IMR-90 (cell line): ENCODE data around the gene KIAA0825. TPM values are rescaled to one million over a fixed set of nuclear protein-coding genes. Genes with fewer than 3 reads are reported as not detected.

ENCODE experiments used
- ATAC-seq: fragments of 200-7000 bp; cut with Tn5 transposase; 2 replicates; pipeline ENCODE4 v1.9.1; 2020; ENCODE audit warnings: low read depth, mild to moderate bottlenecking, moderate library complexity
- BruUV-seq: library from RNA; stranded (reverse); fragments of 400-500 nt; replicated peaks from 2 replicates; lab custom pipeline; 2021; lab: Mats Ljungman, UMichigan
- CTCF ChIA-PET: fragments of 300-600 bp; formaldehyde crosslinking; extraction: SDS; loops from one replicate; lab custom pipeline; 2021; ENCODE audit warnings: antibody characterized with exemption; lab: Yijun Ruan, JAX
- POLR2A ChIA-PET: fragments of 300-600 bp; sonication (Branson Sonifier 250); formaldehyde crosslinking; loops from one replicate; lab custom pipeline; 2022; ENCODE audit warnings: antibody characterized with exemption; ENCODE audit not compliant: unreplicated experiment; lab: Charles Lee
- DNase-seq: peaks from one replicate; pipeline ENCODE4 v3.0.0; 2013
- H2AFZ ChIP-seq: replicated peaks from 2 replicates; pipeline ENCODE3; 2013; ENCODE audit warnings: low read length, mild to moderate bottlenecking; ENCODE audit not compliant: poor library complexity
- H2AK5ac ChIP-seq: 2 replicates; pipeline ENCODE4 v1.6.1; 2013; ENCODE audit warnings: low read depth, low read length, inconsistent platforms
- H2AK9ac ChIP-seq: replicated peaks from 2 replicates; pipeline ENCODE3; 2013; ENCODE audit warnings: mild to moderate bottlenecking, low read depth, low read length, moderate library complexity; ENCODE audit not compliant: poor library complexity
- H2BK120ac ChIP-seq: 2 replicates; pipeline ENCODE4 v1.6.1; 2013; ENCODE audit warnings: low read depth, low read length, inconsistent platforms
- H2BK15ac ChIP-seq: 3 replicates; pipeline ENCODE4 v1.6.1; 2013; ENCODE audit warnings: low read depth, low read length, inconsistent platforms
- H2BK20ac ChIP-seq: 2 replicates; pipeline ENCODE4 v1.6.1; 2013; ENCODE audit warnings: low read depth, mild to moderate bottlenecking, inconsistent platforms, low read length, moderate library complexity
- H2BK5ac ChIP-seq: 2 replicates; pipeline ENCODE4 v1.6.1; 2013; ENCODE audit warnings: mild to moderate bottlenecking, low read depth, low read length, inconsistent platforms; ENCODE audit not compliant: poor library complexity, severe bottlenecking
- H3K14ac ChIP-seq: replicated peaks from 2 replicates; pipeline ENCODE4 v1.6.1; 2013; ENCODE audit warnings: low read depth, low read length, inconsistent platforms
- H3K18ac ChIP-seq: 2 replicates; pipeline ENCODE4 v1.6.1; 2013; ENCODE audit warnings: low read depth, low read length, control low read depth
- H3K23ac ChIP-seq: 2 replicates; pipeline ENCODE4 v1.6.1; 2013; ENCODE audit warnings: low read depth, low read length, inconsistent platforms
- H3K27ac ChIP-seq: 2 replicates; pipeline ENCODE4 v1.5.1; 2013; ENCODE audit warnings: mild to moderate bottlenecking, control low read depth, low read length; ENCODE audit not compliant: insufficient read depth
- H3K27me3 ChIP-seq: 2 replicates; pipeline ENCODE4 v1.6.1; 2013; ENCODE audit warnings: low read length; ENCODE audit not compliant: control insufficient read depth, insufficient read depth
- H3K36me3 ChIP-seq: 2 replicates; pipeline ENCODE4 v1.6.1; 2013; ENCODE audit warnings: low read length, mixed read lengths; ENCODE audit not compliant: control insufficient read depth, insufficient read depth
- H3K4ac ChIP-seq: 2 replicates; pipeline ENCODE4 v1.6.1; 2013; ENCODE audit warnings: low read depth, low read length, inconsistent platforms
- H3K4me1 ChIP-seq: 2 replicates; pipeline ENCODE4 v1.6.1; 2013; ENCODE audit warnings: low read length, mixed read lengths; ENCODE audit not compliant: control insufficient read depth, insufficient read depth
- H3K4me2 ChIP-seq: 2 replicates; pipeline ENCODE4 v1.6.1; 2013; ENCODE audit warnings: low read depth, mild to moderate bottlenecking, control low read depth, low read length, moderate library complexity
- H3K4me3 ChIP-seq: 2 replicates; pipeline ENCODE4 v1.5.1; 2013; ENCODE audit warnings: low read depth, mild to moderate bottlenecking, control low read depth, low read length, moderate library complexity; ENCODE audit not compliant: insufficient read depth
- H3K56ac ChIP-seq: 2 replicates; pipeline ENCODE4 v1.6.1; 2013; ENCODE audit warnings: low read length, inconsistent platforms; ENCODE audit not compliant: insufficient read depth; ENCODE audit errors: extremely low read depth
- H3K79me1 ChIP-seq, 2 experiments: 2 replicates each; pipeline ENCODE4 v1.6.1; 2013; ENCODE audit warnings: low read length in 2 of 2, inconsistent platforms in 1 of 2, low read depth in 1 of 2
- H3K9ac ChIP-seq: 2 replicates; pipeline ENCODE4 v1.6.1; 2013; ENCODE audit warnings: low read depth, low read length, control low read depth
- H3K9me1 ChIP-seq: 2 replicates; pipeline ENCODE4 v1.6.1; 2013; ENCODE audit warnings: low read length, inconsistent platforms; ENCODE audit not compliant: insufficient read depth
- H3K9me3 ChIP-seq: 2 replicates; pipeline ENCODE4 v1.6.1; 2013; ENCODE audit warnings: low read length; ENCODE audit not compliant: control insufficient read depth, insufficient read depth
- H4K20me1 ChIP-seq: 2 replicates; pipeline ENCODE4 v1.6.1; 2013; ENCODE audit warnings: low read length, inconsistent platforms; ENCODE audit not compliant: insufficient read depth
- H4K5ac ChIP-seq: 2 replicates; pipeline ENCODE4 v1.6.1; 2013; ENCODE audit warnings: mild to moderate bottlenecking, low read depth, low read length, control low read depth
- H4K8ac ChIP-seq, 2 experiments: 2 replicates each; pipeline ENCODE4 v1.6.1; 2013; ENCODE audit warnings: low read depth in 2 of 2, low read length in 2 of 2, control low read depth in 1 of 2, inconsistent platforms in 1 of 2
- H4K91ac ChIP-seq: 2 replicates; pipeline ENCODE4 v1.6.1; 2013; ENCODE audit warnings: low read depth, low read length, inconsistent platforms; ENCODE audit not compliant: insufficient read depth
- BHLHE40 ChIP-seq: fragments of 150-350 bp; IDR thresholded peaks from 2 replicates; pipeline ENCODE4 v1.6.1; 2016; ENCODE audit warnings: mild to moderate bottlenecking, low read depth, low read length
- CEBPB ChIP-seq: IDR thresholded peaks from 2 replicates; pipeline ENCODE4 v1.6.1; 2012; ENCODE audit warnings: low read depth, low read length, improper control_type of control experiment
- CHD1 ChIP-seq: IDR thresholded peaks from 2 replicates; pipeline ENCODE4 v1.6.1; 2012; ENCODE audit warnings: low read depth, low read length, improper control_type of control experiment
- FOS ChIP-seq: fragments of 150-350 bp; IDR thresholded peaks from 2 replicates; pipeline ENCODE4 v1.6.1; 2016; ENCODE audit warnings: low read depth, low read length
- MAFK ChIP-seq: IDR thresholded peaks from 2 replicates; pipeline ENCODE4 v1.6.1; 2012; ENCODE audit warnings: low read depth, low read length, improper control_type of control experiment
- MAZ ChIP-seq: IDR thresholded peaks from 2 replicates; pipeline ENCODE4 v1.6.1; 2012; ENCODE audit warnings: low read depth, mild to moderate bottlenecking, low read length, improper control_type of control experiment, moderate library complexity, borderline replicate concordance
- MXI1 ChIP-seq: IDR thresholded peaks from 2 replicates; pipeline ENCODE4 v1.6.1; 2012; ENCODE audit warnings: low read depth, mild to moderate bottlenecking, low read length, moderate library complexity, borderline replicate concordance
- NFE2L2 ChIP-seq: fragments of 150-350 bp; IDR thresholded peaks from 2 replicates; pipeline ENCODE4 v1.6.1; 2016; ENCODE audit warnings: low read depth, mild to moderate bottlenecking, low read length
- POLR2A ChIP-seq: IDR thresholded peaks from 2 replicates; pipeline ENCODE4 v1.6.1; 2012; ENCODE audit warnings: mild to moderate bottlenecking, low read depth, low read length
- RAD21 ChIP-seq: IDR thresholded peaks from 2 replicates; pipeline ENCODE4 v1.6.1; 2012; ENCODE audit warnings: low read length, improper control_type of control experiment
- RCOR1 ChIP-seq: IDR thresholded peaks from 2 replicates; pipeline ENCODE4 v1.6.1; 2012; ENCODE audit warnings: mild to moderate bottlenecking, low read length, improper control_type of control experiment; ENCODE audit not compliant: insufficient replicate concordance
- RFX5 ChIP-seq: IDR thresholded peaks from 2 replicates; pipeline ENCODE4 v1.8.0; 2012; ENCODE audit warnings: low read depth, mild to moderate bottlenecking, low read length, moderate library complexity
- SMC3 ChIP-seq: fragments of 150-350 bp; IDR thresholded peaks from 2 replicates; pipeline ENCODE4 v1.6.1; 2016; ENCODE audit warnings: low read depth, mild to moderate bottlenecking, antibody characterized with exemption, low read length, moderate library complexity
- WGBS, 2 experiments: methylation state at CpG; one replicate each; pipeline versions ENCODE4 v1.1.5 to v1.1.7; 2013; ENCODE audit warnings: missing lambda C conversion rate in 2 of 2; ENCODE audit not compliant: insufficient read length in 1 of 2; ENCODE audit errors: extremely low coverage in 2 of 2; 5-methylcytosine and 5-hydroxymethylcytosine counted together
- dilution Hi-C: fragments of 300-500 bp; cut with HindIII; formaldehyde crosslinking; loops from one replicate; pipeline ENCODE4 v1.14.3; 2018; ENCODE audit warnings: low sequenced_read_pairs; ENCODE audit not compliant: unreplicated experiment
- in situ Hi-C: fragments of 300-500 bp; cut with MboI; formaldehyde crosslinking; loops from 3 replicates; pipeline ENCODE4 v1.14.3; 2019; ENCODE audit warnings: low sequenced_read_pairs, inconsistent platforms, mixed read lengths
- intact Hi-C: fragments of 100-400 bp; cut with micrococcal nuclease; formaldehyde crosslinking; loops from 2 replicates; pipeline ENCODE4 v1.10.0; 2022
- polyA plus RNA-seq, 3 experiments: library from polyadenylated mRNA; depleted of rRNA; stranded (reverse); fragments of >200 nt; gene quantifications; 2 replicates each; pipeline ENCODE4 v1.2.3, GENCODE V29; 2012; ENCODE audit warnings: low replicate concordance in 1 of 3
- total RNA-seq: library from RNA; depleted of rRNA; stranded (reverse); fragments of >200 nt; gene quantifications from 2 replicates; pipeline ENCODE4 v1.2.3, GENCODE V29; 2012
- TF ChIP-seq, protein P1 (sequence below): fragments of 150-350 bp; IDR thresholded peaks from 2 replicates; pipeline ENCODE4 v1.6.1; 2016; ENCODE audit warnings: low read depth, mild to moderate bottlenecking, low read length, moderate library complexity, borderline replicate concordance
- TF ChIP-seq, protein P2 (sequence below): fragments of 150-350 bp; IDR thresholded peaks from 2 replicates; pipeline ENCODE4 v1.6.1; 2017; ENCODE audit warnings: mild to moderate bottlenecking, antibody characterized with exemption, low read length, low read depth
- TF ChIP-seq, protein P3 (sequence below): conservative IDR thresholded peaks from 2 replicates; pipeline ENCODE4 v1.5.1; 2012; ENCODE audit warnings: mild to moderate bottlenecking, low read depth, low read length, improper control_type of control experiment

Gene KIAA0825
- total and polyA plus RNA-seq, 2 of the 4 experiments (the other 2 are of a cell fraction), result 0.46 to 1.8 TPM

DNA sequence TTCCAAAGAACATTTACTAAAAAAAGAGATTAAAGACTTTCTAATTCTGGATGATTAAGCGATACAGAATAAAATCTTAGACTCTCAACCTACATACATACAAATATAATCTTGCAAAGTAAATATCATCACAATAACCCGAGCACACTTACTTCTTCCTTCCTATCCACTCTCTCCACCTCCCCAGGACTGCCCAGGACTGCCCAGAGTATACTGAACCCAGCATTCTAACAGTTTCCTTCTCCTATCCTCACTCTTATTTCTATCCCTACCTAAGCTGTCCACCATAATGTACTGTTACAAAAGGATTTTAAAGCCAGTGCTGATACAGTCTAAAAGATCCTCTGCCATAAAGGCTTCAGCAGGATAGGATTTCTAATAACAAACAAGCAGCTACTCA lies 463.7 kb downstream of the KIAA0825 start:
- no peaks in the 10 kb centered on the region for H3K27me3 ChIP-seq
- WGBS, 2 experiments, result 86% methylated on average over 1 of the region's 2 CpGs; no CpG with 5 or more reads in 1 of the 2 experiments
- ATAC-seq (no peak), DNase-seq (no peak)
- H2BK120ac ChIP-seq, result no peak overlapping the region
- intact Hi-C loops (loop anchor here (5.0 kb wide), 5 partner anchors 158 to 583 kb away; no protein-coding TSS in a partner anchor), dilution Hi-C loops (no loop called here), in situ Hi-C loops (no loop called here)
- no peak overlapping the region for H4K8ac ChIP-seq
- H3K56ac ChIP-seq, result no peak overlapping the region
- H2BK15ac ChIP-seq, result no peak overlapping the region
- no peak overlapping the region for H3K9ac ChIP-seq
- H4K20me1 ChIP-seq, result no peaks in the 10 kb centered on the region
- H4K5ac ChIP-seq, result no peak overlapping the region
- no peak overlapping the region for H3K27ac ChIP-seq
- no peak overlapping the region for H3K18ac ChIP-seq
- no peak overlapping the region for H2AK5ac ChIP-seq
- H3K9me1 ChIP-seq, result no peaks in the 10 kb centered on the region; the same call in 1 of the 2 replicates
- BruUV-seq, result no TSS peak
- TF ChIP-seq BHLHE40, result no peak
- TF ChIP-seq, protein P1, sequence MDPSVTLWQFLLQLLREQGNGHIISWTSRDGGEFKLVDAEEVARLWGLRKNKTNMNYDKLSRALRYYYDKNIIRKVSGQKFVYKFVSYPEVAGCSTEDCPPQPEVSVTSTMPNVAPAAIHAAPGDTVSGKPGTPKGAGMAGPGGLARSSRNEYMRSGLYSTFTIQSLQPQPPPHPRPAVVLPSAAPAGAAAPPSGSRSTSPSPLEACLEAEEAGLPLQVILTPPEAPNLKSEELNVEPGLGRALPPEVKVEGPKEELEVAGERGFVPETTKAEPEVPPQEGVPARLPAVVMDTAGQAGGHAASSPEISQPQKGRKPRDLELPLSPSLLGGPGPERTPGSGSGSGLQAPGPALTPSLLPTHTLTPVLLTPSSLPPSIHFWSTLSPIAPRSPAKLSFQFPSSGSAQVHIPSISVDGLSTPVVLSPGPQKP, result no peak
- TF ChIP-seq, protein P2, sequence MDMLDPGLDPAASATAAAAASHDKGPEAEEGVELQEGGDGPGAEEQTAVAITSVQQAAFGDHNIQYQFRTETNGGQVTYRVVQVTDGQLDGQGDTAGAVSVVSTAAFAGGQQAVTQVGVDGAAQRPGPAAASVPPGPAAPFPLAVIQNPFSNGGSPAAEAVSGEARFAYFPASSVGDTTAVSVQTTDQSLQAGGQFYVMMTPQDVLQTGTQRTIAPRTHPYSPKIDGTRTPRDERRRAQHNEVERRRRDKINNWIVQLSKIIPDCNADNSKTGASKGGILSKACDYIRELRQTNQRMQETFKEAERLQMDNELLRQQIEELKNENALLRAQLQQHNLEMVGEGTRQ, result no peak
- no peak for TF ChIP-seq MAZ
- no peak for TF ChIP-seq MAFK
- TF ChIP-seq, protein P3, sequence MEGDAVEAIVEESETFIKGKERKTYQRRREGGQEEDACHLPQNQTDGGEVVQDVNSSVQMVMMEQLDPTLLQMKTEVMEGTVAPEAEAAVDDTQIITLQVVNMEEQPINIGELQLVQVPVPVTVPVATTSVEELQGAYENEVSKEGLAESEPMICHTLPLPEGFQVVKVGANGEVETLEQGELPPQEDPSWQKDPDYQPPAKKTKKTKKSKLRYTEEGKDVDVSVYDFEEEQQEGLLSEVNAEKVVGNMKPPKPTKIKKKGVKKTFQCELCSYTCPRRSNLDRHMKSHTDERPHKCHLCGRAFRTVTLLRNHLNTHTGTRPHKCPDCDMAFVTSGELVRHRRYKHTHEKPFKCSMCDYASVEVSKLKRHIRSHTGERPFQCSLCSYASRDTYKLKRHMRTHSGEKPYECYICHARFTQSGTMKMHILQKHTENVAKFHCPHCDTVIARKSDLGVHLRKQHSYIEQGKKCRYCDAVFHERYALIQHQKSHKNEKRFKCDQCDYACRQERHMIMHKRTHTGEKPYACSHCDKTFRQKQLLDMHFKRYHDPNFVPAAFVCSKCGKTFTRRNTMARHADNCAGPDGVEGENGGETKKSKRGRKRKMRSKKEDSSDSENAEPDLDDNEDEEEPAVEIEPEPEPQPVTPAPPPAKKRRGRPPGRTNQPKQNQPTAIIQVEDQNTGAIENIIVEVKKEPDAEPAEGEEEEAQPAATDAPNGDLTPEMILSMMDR, result no peak
- no peak for TF ChIP-seq SMC3
- no peak for TF ChIP-seq MXI1
- TF ChIP-seq NFE2L2, result no peak
- no peak for TF ChIP-seq FOS
- no peak for TF ChIP-seq RFX5
- TF ChIP-seq RAD21, result no peak
- no peak for TF ChIP-seq CHD1
- TF ChIP-seq RCOR1, result no peak
- TF ChIP-seq CEBPB, result no peak
- no peak for TF ChIP-seq POLR2A
- H3K79me1 ChIP-seq, result no peaks in the 10 kb centered on the region
- no peaks in the 10 kb centered on the region for H3K9me3 ChIP-seq
- no peaks in the 10 kb centered on the region for H3K36me3 ChIP-seq
- no peak overlapping the region for H4K91ac ChIP-seq
- ChIA-PET POLR2A (no interaction called here), CTCF (no interaction called here)
- no peak overlapping the region for H3K23ac ChIP-seq
- no peak overlapping the region for H2AK9ac ChIP-seq
- H3K14ac ChIP-seq, result no peak overlapping the region
- H2AFZ ChIP-seq, result no peak overlapping the region
- no peak overlapping the region for H3K4me3 ChIP-seq
- no peak overlapping the region for H3K4ac ChIP-seq
- H2BK20ac ChIP-seq, result no peak overlapping the region
- H2BK5ac ChIP-seq, result no peak overlapping the region
- no peak overlapping the region for H3K4me2 ChIP-seq
- peaks cover 2% of the 10 kb centered on the region for H3K4me1 ChIP-seq
